Panc1 (cell line): ENCODE data around the gene DDA1.

Experiments used
- CTCF ChIP-seq: fragments of 450-650 bp; IDR thresholded peaks from 2 replicates; pipeline ENCODE4 v1.5.1; 2017; ENCODE audit warnings: mild to moderate bottlenecking
- POLR2AphosphoS5 ChIP-seq: IDR thresholded peaks from 2 replicates; pipeline ENCODE4 v1.6.1; 2012; ENCODE audit warnings: mild to moderate bottlenecking, low read depth, low read length, moderate library complexity

- TF ChIP-seq POLR2AphosphoS5 = no peak
- no peak for TF ChIP-seq CTCF
These were observed 38.0 kb downstream of the DDA1 start for GRCh38 chr19:17347361-17347760.
